HUES48 (cell line): Measurements from ENCODE around the gene ANKRD34A.
A peak's percentile ranks its signal among the peaks of the same experiment; 100 is the strongest.

Experiments
- H3K27ac ChIP-seq: one replicate; pipeline ENCODE4 v1.7.0; 2013; ENCODE audit warnings: low read depth, low read length, inconsistent platforms
- H3K27me3 ChIP-seq: 2 replicates; pipeline ENCODE4 v1.6.1; 2013; ENCODE audit warnings: mild to moderate bottlenecking, low read length; ENCODE audit not compliant: control insufficient read depth, insufficient read depth
- H3K36me3 ChIP-seq: 2 replicates; pipeline ENCODE4 v1.6.1; 2013; ENCODE audit warnings: low read length; ENCODE audit not compliant: control insufficient read depth, insufficient read depth
- H3K4me1 ChIP-seq: 2 replicates; pipeline ENCODE4 v1.6.1; 2013; ENCODE audit warnings: mild to moderate bottlenecking, low read length; ENCODE audit not compliant: control insufficient read depth, insufficient read depth
- H3K4me3 ChIP-seq: 2 replicates; pipeline ENCODE4 v1.5.1; 2013; ENCODE audit warnings: mild to moderate bottlenecking, low read depth, low read length
- H3K9ac ChIP-seq: 2 replicates; pipeline ENCODE4 v1.6.1; 2013; ENCODE audit warnings: mild to moderate bottlenecking, low read depth, low read length, moderate library complexity
- H3K9me3 ChIP-seq: 2 replicates; pipeline ENCODE4 v1.6.1; 2013; ENCODE audit warnings: low read length; ENCODE audit not compliant: control insufficient read depth, insufficient read depth

The ANKRD34A gene

DNA sequence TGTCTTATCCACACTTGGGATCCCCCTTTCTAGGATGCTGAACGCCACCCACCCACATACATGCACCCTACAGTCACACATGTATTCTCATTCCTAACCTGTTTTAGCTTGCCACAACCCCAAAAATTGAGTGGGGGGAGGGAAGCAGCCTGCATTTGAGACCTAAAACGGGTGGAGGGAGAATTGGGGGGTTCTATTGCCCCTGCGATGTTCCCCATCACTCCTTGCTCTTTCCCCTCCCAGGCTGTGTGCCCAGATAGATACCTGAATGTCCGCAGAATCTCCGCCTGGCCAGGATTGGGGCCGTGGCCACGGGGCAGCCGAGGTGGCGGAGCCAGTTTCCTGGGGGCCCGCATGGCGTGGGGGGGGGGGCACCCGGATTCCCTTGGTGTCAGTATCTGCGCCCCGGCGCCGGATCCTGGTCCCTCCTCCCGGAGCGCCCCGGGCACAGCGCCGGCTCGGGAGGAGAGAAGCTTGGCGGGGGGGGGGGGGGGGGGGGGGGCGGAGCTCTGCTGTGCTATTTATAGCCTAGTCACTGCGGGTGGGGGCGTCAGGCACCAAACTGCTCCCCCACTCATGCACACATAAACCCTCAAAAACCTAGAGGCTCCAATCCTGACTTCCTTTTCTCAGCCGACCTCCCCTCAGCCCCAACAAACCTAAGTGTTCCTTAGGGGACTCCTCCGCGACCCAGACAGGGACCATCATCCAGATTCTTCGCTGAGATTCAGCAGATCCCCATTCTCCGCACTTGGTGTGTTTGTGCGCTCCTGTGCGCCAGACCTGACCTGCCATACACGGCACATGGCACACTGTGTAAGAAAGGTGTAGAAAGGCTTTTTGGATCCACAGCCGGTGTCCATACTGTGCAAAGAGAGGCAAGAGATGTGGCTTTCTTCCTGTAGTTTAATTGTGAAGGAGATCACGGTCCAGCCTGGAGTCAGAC, 1.9 kb downstream of the ANKRD34A start:
- Histone ChIP-seq H3K4me1 (peaks cover 20% of the 10 kb centered on the region), H3K9me3 (no peaks in the 10 kb centered on the region), H3K27me3 (peaks cover 63% of the 10 kb centered on the region), H3K36me3 (no peaks in the 10 kb centered on the region), H3K9ac (no peak overlapping the region), H3K27ac (no peak overlapping the region), H3K4me3 (peak overlapping the region; percentile 92)

DNA sequence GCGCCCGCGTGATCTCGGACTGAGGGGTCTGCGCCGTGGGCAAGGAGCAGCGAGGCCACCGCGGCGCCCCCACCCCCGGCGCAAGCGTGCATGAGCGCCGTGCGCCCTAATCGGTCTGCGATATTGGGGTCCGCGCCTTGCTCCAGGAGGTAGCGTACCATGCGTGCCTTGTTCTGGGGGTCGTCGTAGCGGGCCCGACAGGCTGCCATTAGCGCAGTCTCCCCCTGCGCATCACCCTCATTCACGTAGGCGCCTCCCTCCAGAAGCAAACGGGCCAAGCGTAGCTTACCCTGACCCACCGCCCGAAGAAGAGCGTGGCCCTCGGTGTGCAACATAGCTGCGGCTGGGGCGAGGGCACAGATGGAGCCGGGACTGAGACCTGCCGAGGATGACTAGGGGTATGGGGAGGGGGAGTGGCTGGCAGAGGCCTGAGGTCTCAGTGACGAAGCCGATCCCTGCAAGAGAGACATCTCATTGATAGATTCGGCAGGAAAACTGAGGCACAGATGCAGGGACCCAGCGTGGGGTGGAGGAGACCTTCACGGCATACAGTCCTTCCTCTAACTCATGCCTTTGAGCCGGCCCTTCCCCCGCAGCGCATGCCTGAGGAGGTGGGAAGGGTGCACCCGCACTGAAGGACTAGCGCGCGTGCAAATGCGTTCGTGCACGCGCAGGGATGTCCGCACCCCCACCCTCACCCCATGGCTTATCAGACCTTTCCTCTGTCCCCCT, 2.8 kb downstream of the ANKRD34A start:
- Histone ChIP-seq H3K27ac (no peak overlapping the region), H3K9me3 (no peaks in the 10 kb centered on the region), H3K36me3 (no peaks in the 10 kb centered on the region), H3K4me3 (peak overlapping the region; percentile 92), H3K27me3 (peaks cover 71% of the 10 kb centered on the region), H3K4me1 (peaks cover 25% of the 10 kb centered on the region), H3K9ac (no peak overlapping the region)

DNA sequence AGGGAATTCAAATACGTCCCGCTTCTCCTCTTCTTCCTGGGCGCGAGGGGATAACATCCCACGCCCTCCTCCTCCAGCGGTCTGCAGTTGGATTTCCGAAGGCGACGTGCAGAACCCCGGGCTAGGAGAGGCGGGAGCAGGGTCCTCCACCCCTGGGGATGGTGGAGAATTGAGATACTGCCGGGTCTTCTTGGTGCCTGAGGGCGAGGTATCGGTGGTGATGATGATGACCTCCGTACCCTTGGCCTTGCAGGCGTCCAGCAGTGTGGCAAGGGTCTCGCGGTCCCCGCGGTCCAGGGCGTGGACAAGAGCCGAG, 3.3 kb downstream of the ANKRD34A start:
- Histone ChIP-seq H3K27me3 (peaks cover 77% of the 10 kb centered on the region), H3K36me3 (no peaks in the 10 kb centered on the region), H3K9ac (no peak overlapping the region), H3K27ac (no peak overlapping the region), H3K9me3 (no peaks in the 10 kb centered on the region), H3K4me3 (peak overlapping the region; percentile 92), H3K4me1 (peaks cover 25% of the 10 kb centered on the region)

DNA sequence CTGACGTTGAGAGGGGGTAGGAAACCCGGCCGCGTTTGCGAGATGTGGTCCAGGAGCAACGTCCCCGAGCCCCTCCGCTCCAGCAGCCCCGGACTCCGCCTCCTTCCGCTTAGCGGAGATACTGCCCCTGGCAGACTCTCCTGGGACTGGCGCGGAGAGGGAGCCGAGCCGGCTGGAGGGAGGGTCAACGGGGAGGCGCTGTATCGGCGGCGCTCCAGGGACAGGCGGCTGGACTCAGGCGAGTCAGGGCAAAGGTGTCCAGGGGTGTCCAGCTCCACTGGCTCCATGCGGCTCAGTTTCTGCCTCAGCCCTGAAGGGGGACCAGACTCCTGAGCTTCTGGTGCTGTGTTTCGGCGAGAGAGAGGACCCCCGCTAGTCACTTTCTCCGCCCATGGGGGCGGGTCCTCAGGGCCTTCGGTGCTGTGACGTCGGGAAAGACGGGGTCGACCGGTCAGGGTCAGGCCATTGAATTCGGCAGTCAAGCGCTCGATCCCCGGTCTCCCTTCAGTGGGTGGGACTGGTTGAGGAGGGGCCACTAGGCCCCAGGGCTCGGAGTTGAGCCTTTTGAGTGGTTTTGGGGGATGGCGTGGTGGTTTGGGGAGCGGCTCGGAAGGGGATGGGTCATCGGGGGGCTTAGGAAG, 3.8 kb downstream of the ANKRD34A start:
- Histone ChIP-seq H3K27ac (peak overlapping the region; percentile 53), H3K9ac (no peak overlapping the region), H3K4me1 (peaks cover 25% of the 10 kb centered on the region)

DNA sequence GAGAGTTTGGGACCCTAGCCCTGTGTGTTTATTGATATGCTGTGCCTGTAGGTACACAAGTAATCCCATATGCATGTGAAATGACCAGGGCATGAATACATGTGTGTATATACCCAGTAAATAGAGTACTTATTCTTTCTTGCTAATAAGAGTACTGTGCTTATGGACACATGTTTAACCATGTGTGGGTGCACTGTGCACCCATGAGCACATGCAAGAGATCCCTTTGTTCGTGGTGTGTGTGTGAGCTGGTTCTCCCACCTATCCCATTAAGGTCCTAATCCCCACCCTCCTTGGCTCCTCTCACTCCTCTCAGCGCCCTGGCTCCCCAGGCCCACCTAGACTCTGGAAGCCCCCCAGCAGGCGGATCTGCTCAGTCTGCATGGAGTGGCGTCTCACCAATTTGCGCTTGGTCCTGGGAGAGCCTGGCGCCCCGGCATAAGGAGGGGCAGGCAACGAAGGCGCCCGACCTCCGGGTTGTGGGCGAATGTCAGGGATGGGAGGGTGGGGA, 4.4 kb downstream of the ANKRD34A start:
- no peak overlapping the region for H3K27ac ChIP-seq
- H3K4me3 ChIP-seq = peak overlapping the region; percentile 92

More for the DNA sequence above, 3.8 kb downstream of the ANKRD34A start:
- Histone ChIP-seq H3K4me3 (peak overlapping the region; percentile 92), H3K27me3 (peaks cover 81% of the 10 kb centered on the region), H3K36me3 (no peaks in the 10 kb centered on the region), H3K9me3 (no peaks in the 10 kb centered on the region)

DNA sequence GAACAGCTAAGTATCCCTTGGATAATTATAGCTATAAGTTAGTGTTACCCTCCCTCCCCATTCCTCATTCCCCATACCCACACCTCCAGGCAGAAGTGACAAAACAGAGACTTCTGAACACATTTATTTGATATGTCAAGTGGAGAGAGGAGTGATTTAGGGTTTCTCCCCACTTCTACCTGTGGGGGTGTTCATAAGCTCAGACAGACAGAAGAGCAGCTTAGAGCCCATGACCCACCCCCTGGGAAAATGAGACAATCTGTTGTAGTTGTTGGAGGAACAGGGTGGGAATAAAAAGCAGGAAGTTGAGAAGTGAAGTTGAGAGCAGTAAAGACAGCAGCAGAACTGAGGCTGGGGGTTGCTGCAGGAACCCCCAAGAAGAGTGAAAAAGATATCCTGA, 5.0 kb downstream of the ANKRD34A start:
- Histone ChIP-seq H3K36me3 (no peaks in the 10 kb centered on the region), H3K9ac (no peak overlapping the region), H3K9me3 (no peaks in the 10 kb centered on the region), H3K27me3 (peaks cover 94% of the 10 kb centered on the region), H3K27ac (no peak overlapping the region), H3K4me3 (no peak overlapping the region), H3K4me1 (peaks cover 25% of the 10 kb centered on the region)

More for the DNA sequence above, 4.4 kb downstream of the ANKRD34A start:
- Histone ChIP-seq H3K36me3 (no peaks in the 10 kb centered on the region), H3K27me3 (peaks cover 87% of the 10 kb centered on the region), H3K9me3 (no peaks in the 10 kb centered on the region), H3K9ac (no peak overlapping the region), H3K4me1 (peaks cover 25% of the 10 kb centered on the region)

DNA sequence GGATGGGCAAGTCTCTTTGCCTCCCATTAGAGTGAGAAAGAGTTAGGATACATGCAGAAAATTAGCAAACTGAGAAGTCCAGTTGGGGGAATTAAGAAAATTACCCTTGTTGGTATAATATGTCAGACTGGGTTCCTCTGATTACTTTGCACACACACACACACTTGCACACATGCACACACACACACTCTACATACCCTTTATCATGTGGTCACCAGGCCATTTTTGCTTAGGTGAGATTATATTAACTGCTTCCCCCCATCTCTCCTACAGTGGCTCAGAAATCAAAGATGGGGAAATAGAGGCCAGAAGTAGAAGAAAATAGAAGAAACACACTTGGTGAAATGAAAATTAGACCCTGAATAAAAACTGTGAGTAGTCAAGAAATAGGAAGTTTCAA, 5.6 kb downstream of the ANKRD34A start:
- Histone ChIP-seq H3K9ac (no peak overlapping the region), H3K4me1 (peaks cover 20% of the 10 kb centered on the region), H3K9me3 (no peaks in the 10 kb centered on the region), H3K27ac (no peak overlapping the region), H3K27me3 (peaks cover 88% of the 10 kb centered on the region), H3K4me3 (no peak overlapping the region), H3K36me3 (no peaks in the 10 kb centered on the region)

DNA sequence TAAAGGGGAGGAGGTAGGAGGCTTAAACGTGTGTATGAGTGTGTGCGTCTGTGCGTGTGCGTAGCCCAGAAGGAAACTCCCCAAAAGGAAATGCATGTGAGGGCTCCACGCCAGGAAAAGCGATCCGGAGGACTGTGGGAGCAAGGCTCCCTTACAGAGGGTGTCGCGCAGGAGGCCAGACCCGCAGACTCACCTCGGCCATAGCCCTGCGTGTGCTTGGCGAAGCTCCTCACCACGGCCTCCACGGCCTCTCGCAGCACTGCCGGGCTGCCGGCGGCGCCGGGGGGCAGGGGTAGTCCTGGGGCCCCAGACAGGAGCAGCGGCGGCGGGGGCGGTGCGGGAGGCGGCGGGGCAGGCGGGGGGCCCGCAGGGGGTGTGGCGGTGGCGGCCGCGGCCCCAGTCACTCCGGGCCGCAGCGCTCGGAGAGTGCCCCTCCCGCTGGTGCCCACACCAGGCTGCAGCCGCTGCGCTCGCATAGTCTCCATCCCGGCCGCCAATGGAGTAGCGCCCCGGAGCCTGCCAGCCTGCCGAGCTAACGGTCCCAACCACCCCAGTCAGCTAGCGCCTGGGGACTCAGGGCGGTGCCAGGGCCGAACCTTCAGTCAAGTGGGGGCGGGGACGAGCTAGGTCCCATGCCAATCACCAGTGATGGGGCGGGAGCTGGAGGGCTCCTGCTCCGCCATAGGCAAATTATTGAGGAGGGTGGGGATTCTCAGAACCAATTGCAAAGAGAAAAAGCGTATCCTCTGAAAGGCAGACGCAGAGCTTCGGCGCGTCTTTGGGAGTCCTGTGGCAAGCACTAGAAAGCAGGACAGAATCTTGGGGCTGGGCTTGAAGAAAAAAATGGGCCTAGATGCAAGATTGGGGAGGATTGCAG, 6.7 kb downstream of the ANKRD34A start, which contains the start of gene LIX1L:
Gene LIX1L, minus strand, starts transcription at position 575 of the 877 bp plus-strand sequence. Its CDS starts 90 bp downstream, at position 485.
- Histone ChIP-seq H3K4me1 (peaks cover 14% of the 10 kb centered on the region), H3K27me3 (peaks cover 77% of the 10 kb centered on the region)

DNA sequence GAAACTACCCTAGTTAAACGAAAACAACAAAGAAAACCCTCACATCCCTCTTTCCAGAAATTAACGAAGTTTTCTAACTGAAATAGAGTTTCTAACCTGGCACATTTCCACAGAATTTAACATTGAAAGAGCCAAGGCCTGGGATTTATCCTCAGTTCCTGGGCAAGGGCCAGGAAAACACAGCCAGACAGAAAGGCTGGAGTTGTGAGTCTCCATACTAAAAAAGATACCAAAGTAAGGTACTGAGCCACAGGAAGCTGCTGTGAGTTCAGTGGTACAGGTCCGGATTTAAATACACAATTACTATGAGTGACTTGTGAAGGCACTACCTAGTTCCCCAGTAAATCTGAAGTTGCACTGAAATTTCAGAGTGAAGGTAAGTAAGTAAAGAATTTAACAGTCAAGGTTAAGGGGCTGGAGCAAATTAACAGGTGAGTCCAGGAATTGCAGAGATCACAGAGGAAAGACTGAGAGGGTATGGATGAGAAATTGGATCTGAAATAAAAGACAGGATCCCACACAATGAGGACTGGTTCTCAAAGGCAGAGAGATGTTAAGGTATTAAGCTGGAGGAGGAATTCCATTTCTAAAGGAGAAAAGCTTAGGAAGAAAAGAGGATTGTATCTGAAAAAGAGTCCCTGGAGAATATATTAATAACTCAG, 7.5 kb downstream of the ANKRD34A start:
- H3K36me3 ChIP-seq = no peaks in the 10 kb centered on the region
- peaks cover 13% of the 10 kb centered on the region for H3K4me1 ChIP-seq
- H3K9me3 ChIP-seq = no peaks in the 10 kb centered on the region
- H3K27ac ChIP-seq = no peak overlapping the region
- H3K9ac ChIP-seq = no peak overlapping the region
- H3K27me3 ChIP-seq = peaks cover 70% of the 10 kb centered on the region
- H3K4me3 ChIP-seq = peak overlapping the region; percentile 72

More for the DNA sequence above, 6.7 kb downstream of the ANKRD34A start, which contains the start of gene LIX1L:
- Histone ChIP-seq H3K4me3 (peak within 1 kb of the TSS; percentile 72), H3K9me3 (no peaks in the 10 kb centered on the region), H3K36me3 (no peaks in the 10 kb centered on the region), H3K9ac (no peak within 1 kb of the TSS), H3K27ac (no peak within 1 kb of the TSS)
